Mesendoderm (in vitro differentiated cells): ENCODE results near the gene DPCD. TPM values are rescaled to one million over a fixed set of nuclear protein-coding genes. Genes with fewer than 3 reads are reported as not detected.

Source experiments
- DNase-seq: peaks from one replicate; pipeline ENCODE4 v3.0.0; 2013
- H2AK5ac ChIP-seq: 2 replicates; pipeline ENCODE4 v1.6.1; 2013; ENCODE audit warnings: low read length, inconsistent platforms
- H2BK120ac ChIP-seq: 2 replicates; pipeline ENCODE4 v1.6.1; 2013; ENCODE audit warnings: low read depth, mild to moderate bottlenecking, low read length, moderate library complexity, mixed read lengths
- H2BK15ac ChIP-seq: replicated peaks from 2 replicates; pipeline ENCODE4 v1.6.1; 2013; ENCODE audit warnings: low read depth, mild to moderate bottlenecking, moderate library complexity
- H2BK5ac ChIP-seq: 2 replicates; pipeline ENCODE4 v1.6.1; 2013; ENCODE audit warnings: low read length, inconsistent platforms
- H3K18ac ChIP-seq: 2 replicates; pipeline ENCODE4 v1.6.1; 2013; ENCODE audit warnings: mild to moderate bottlenecking, low read length, mixed read lengths
- H3K23ac ChIP-seq: one replicate; pipeline ENCODE4 v1.6.1; 2013; ENCODE audit warnings: low read length
- H3K27ac ChIP-seq: 2 replicates; pipeline ENCODE4 v1.5.1; 2013; ENCODE audit warnings: low read depth, mild to moderate bottlenecking, inconsistent platforms, low read length, moderate library complexity
- H3K27me3 ChIP-seq: 2 replicates; pipeline ENCODE4 v1.6.1; 2013; ENCODE audit warnings: low read length, control low read depth, mild to moderate bottlenecking, inconsistent platforms; ENCODE audit not compliant: insufficient read depth, poor library complexity
- H3K36me3 ChIP-seq: 2 replicates; pipeline ENCODE4 v1.6.1; 2013; ENCODE audit warnings: low read length, inconsistent platforms; ENCODE audit not compliant: control insufficient read depth, insufficient read depth
- H3K4ac ChIP-seq: one replicate; pipeline ENCODE4 v1.6.1; 2013; ENCODE audit warnings: low read depth, mild to moderate bottlenecking, low read length, moderate library complexity
- H3K4me1 ChIP-seq: 2 replicates; pipeline ENCODE4 v1.6.1; 2013; ENCODE audit warnings: low read depth, low read length, inconsistent platforms; ENCODE audit not compliant: control insufficient read depth
- H3K4me2 ChIP-seq: 2 replicates; pipeline ENCODE4 v1.6.1; 2013; ENCODE audit warnings: low read length
- H3K4me3 ChIP-seq: 2 replicates; pipeline ENCODE4 v1.5.1; 2013; ENCODE audit warnings: mild to moderate bottlenecking, low read length
- H3K56ac ChIP-seq: one replicate; pipeline ENCODE4 v1.6.1; 2013; ENCODE audit warnings: low read length
- H3K79me1 ChIP-seq: 2 replicates; pipeline ENCODE4 v1.6.1; 2013; ENCODE audit warnings: low read length, inconsistent platforms
- H3K79me2 ChIP-seq: 2 replicates; pipeline ENCODE4 v1.6.1; 2013; ENCODE audit warnings: mild to moderate bottlenecking, low read length; ENCODE audit not compliant: control insufficient read depth, insufficient read depth
- H3K9ac ChIP-seq: 2 replicates; pipeline ENCODE4 v1.6.1; 2013; ENCODE audit warnings: low read length, inconsistent platforms
- H4K5ac ChIP-seq: one replicate; pipeline ENCODE4 v1.6.1; 2013; ENCODE audit warnings: low read length
- H4K8ac ChIP-seq: one replicate; pipeline ENCODE4 v1.6.1; 2013; ENCODE audit warnings: low read depth, mild to moderate bottlenecking, control low read depth, low read length, moderate library complexity
- WGBS: extraction: QIAGEN DNeasy Blood & Tissue Kit; methylation state at CpG from one replicate; pipeline ENCODE4 v1.1.7; 2013; ENCODE audit warnings: low lambda C conversion rate, missing lambda C conversion rate; ENCODE audit not compliant: insufficient coverage; ENCODE audit errors: extremely low coverage; 5-methylcytosine and 5-hydroxymethylcytosine counted together
- polyA plus RNA-seq, 2 experiments: library from polyadenylated mRNA; stranded (reverse); fragments of 200-250 nt; gene quantifications; one replicate each; pipeline ENCODE4 v1.2.3, GENCODE V29; 2013

The DPCD gene
- 29.5 TPM for polyA plus RNA-seq (2013, experiment 1 of 2)
- 27.4 TPM for polyA plus RNA-seq (2013, experiment 2 of 2)

DNA sequence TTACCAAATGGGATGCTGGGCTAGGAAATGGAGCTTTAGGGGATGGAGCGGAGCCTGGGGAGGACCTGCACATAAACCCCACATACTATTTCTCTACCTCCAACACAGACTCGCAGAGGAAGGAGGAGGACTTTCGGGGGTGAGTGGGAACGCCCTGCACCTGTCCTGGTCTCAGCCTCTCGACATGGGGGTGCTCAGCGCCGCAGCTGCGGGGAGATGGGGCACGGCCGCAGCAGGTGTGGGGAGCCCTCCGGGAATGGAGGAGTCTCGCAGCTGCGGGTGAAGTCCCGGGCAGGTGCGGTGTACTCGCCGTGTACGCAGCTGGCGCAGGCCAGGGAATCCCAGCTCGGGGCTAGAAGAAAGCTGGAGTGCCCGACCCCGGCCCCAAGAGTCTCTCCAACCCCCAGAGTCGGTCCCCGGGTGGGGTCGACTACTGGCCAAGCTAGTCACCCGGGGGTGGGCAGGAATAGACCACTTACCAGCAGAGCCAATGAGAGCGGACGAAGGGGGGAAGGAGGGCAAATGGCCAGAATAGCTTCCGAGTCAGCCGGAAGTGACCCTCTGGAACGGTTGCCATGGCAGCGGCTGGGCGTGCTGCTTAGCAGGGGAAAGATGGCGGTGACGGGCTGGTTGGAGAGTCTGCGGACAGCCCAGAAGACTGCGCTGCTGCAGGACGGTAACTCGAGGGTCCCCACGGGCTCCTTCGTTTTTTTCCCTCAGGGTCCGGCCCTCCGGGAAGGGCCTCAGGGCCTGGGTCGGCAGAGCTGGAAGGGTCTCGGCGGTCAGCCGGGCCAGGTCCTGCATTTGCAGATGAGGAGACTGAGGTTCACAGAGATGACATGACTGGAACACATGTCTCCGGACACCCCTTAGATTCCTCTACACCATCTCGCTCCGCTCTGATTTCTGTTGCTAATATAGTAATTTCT is at the start of gene DPCD, which contains the start of gene POLL:
Gene DPCD, plus strand, starts transcription at position 597 of the 929 bp plus-strand sequence. Its CDS starts 16 bp downstream, at position 613.
Gene POLL, minus strand, starts transcription at position 533 of the 929 bp plus-strand sequence. CDS start 897 bp downstream, outside the sequence.
- Histone ChIP-seq H3K18ac (peak within 1 kb of the TSS; percentile 35), H3K79me1 (peaks cover 7% of the 10 kb centered on the region), H2AK5ac (no peak within 1 kb of the TSS), H3K23ac (peak within 1 kb of the TSS; percentile 72), H4K5ac (no peak within 1 kb of the TSS), H2BK15ac (no peak within 1 kb of the TSS), H3K9ac (peak within 1 kb of the TSS; percentile 91), H3K4me1 (peaks cover 6% of the 10 kb centered on the region), H2BK120ac (no peak within 1 kb of the TSS), H3K4me3 (peak within 1 kb of the TSS; percentile 90), H3K56ac (peak within 1 kb of the TSS; percentile 96), H3K27ac (no peak within 1 kb of the TSS), H4K8ac (peak within 1 kb of the TSS; percentile 1), H3K27me3 (no peaks in the 10 kb centered on the region), H3K4ac (peak within 1 kb of the TSS; percentile 44), H3K79me2 (peaks cover 4% of the 10 kb centered on the region), H2BK5ac (peak within 1 kb of the TSS; percentile 13), H3K36me3 (no peaks in the 10 kb centered on the region), H3K4me2 (peak within 1 kb of the TSS; percentile 90)
- WGBS: no CpG with 5 or more reads among the region's 50 CpGs
- peak; percentile 97 for DNase-seq

- H3K4me2 ChIP-seq: no peak overlapping the region
- no peaks in the 10 kb centered on the region for H3K36me3 ChIP-seq
- H3K4me1 ChIP-seq: no peaks in the 10 kb centered on the region
- DNase-seq: no peak
- H3K18ac ChIP-seq: no peak overlapping the region
- H3K23ac ChIP-seq: no peak overlapping the region
- no CpG with 5 or more reads among the region's 2 CpGs for WGBS
- H3K4ac ChIP-seq: no peak overlapping the region
- no peak overlapping the region for H4K8ac ChIP-seq
- no peak overlapping the region for H4K5ac ChIP-seq
- H3K27me3 ChIP-seq: no peaks in the 10 kb centered on the region
- H2BK120ac ChIP-seq: no peak overlapping the region
- no peak overlapping the region for H2BK15ac ChIP-seq
- no peak overlapping the region for H3K27ac ChIP-seq
- H3K9ac ChIP-seq: no peak overlapping the region
- no peak overlapping the region for H2AK5ac ChIP-seq
- H3K56ac ChIP-seq: no peak overlapping the region
- H3K79me2 ChIP-seq: no peaks in the 10 kb centered on the region
- no peaks in the 10 kb centered on the region for H3K79me1 ChIP-seq
- no peak overlapping the region for H2BK5ac ChIP-seq
- H3K4me3 ChIP-seq: no peak overlapping the region
Observed at GRCh38 chr10:101538446-101538845, 49.7 kb upstream of the DPCD start.

DNA sequence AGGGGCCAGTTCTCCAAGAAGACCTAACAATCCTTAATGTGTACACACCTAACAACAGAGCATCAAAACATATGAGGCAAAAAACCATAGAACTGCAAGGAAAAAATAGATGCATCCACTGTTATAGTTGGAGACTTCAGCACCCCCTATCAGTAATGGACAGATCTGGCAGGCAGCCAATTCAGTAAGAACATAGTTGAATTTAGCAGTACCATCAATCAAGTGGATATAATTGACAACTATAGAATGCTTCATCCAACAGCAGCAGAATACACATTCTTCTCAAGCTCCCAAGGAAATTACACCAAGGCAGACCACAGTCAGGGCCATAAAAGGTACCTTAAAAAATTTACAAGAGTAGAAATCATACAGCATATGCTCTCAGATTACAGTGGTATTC is 42.2 kb upstream of the DPCD start:
- no peak overlapping the region for H3K4me2 ChIP-seq
- no peak overlapping the region for H4K8ac ChIP-seq
- no peak overlapping the region for H3K56ac ChIP-seq
- DNase-seq: no peak
- H3K9ac ChIP-seq: no peak overlapping the region
- no peaks in the 10 kb centered on the region for H3K4me1 ChIP-seq
- no peak overlapping the region for H2BK5ac ChIP-seq
- H2AK5ac ChIP-seq: no peak overlapping the region
- H3K79me1 ChIP-seq: no peaks in the 10 kb centered on the region
- H3K36me3 ChIP-seq: no peaks in the 10 kb centered on the region
- H3K27me3 ChIP-seq: no peaks in the 10 kb centered on the region
- no peak overlapping the region for H3K4me3 ChIP-seq
- no peak overlapping the region for H3K4ac ChIP-seq
- no peak overlapping the region for H2BK120ac ChIP-seq
- H3K79me2 ChIP-seq: no peaks in the 10 kb centered on the region
- no peak overlapping the region for H3K23ac ChIP-seq
- no peak overlapping the region for H4K5ac ChIP-seq
- no peak overlapping the region for H3K18ac ChIP-seq
- no peak overlapping the region for H2BK15ac ChIP-seq
- H3K27ac ChIP-seq: no peak overlapping the region

DNA sequence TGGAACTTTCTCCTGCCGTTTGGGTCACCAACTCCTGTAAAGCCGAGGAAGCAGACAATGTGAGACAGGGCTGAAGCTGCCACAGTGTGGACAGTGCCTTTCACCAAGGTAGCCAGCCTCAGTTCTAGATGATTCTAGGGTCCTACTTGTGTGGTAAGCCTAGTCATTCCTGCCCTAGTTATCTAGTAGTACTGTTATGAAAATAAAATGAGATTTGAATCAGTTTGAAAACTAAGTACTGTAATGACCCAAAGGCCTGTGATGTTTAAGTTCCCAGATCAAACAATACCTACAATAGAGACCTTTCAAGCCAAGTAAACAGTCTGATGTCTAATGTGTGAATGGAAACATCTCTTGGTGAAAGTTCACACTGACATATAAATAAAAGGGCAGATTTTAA is 37.2 kb upstream of the DPCD start:
- Histone ChIP-seq H3K4me2 (no peak overlapping the region), H3K79me1 (no peaks in the 10 kb centered on the region), H3K27me3 (no peaks in the 10 kb centered on the region), H3K27ac (no peak overlapping the region), H4K5ac (no peak overlapping the region), H3K9ac (no peak overlapping the region), H3K4ac (no peak overlapping the region), H3K4me3 (no peak overlapping the region), H3K4me1 (no peaks in the 10 kb centered on the region), H2BK15ac (no peak overlapping the region), H2BK5ac (no peak overlapping the region), H3K18ac (no peak overlapping the region), H3K56ac (no peak overlapping the region), H2AK5ac (no peak overlapping the region), H2BK120ac (no peak overlapping the region), H3K79me2 (no peaks in the 10 kb centered on the region), H3K23ac (no peak overlapping the region), H4K8ac (no peak overlapping the region), H3K36me3 (no peaks in the 10 kb centered on the region)
- DNase-seq: no peak
- no CpG with 5 or more reads among the region's 2 CpGs for WGBS

DNA sequence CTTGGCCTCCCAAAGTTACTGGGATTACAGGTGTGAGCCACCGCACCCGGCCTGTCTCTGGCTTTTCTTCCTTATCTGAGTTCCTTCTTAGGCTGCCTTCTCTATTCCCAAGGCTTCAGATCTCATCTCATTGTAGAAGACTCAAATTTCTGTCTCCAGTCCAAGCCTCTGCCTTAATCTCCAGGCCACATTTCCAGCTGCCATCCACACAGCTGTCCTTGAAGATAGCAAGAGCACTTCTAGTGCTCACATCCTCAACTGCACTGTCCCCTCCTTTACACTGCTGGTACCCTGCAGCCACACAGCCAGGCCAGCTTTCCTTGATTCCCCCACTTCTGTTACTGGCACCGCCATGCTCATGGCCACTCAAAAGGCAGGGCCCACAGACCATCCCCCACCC is 35.7 kb upstream of the DPCD start:
- H3K36me3 ChIP-seq: no peaks in the 10 kb centered on the region
- H2AK5ac ChIP-seq: no peak overlapping the region
- no peak overlapping the region for H3K23ac ChIP-seq
- H4K8ac ChIP-seq: no peak overlapping the region
- no peak overlapping the region for H3K27ac ChIP-seq
- H2BK15ac ChIP-seq: no peak overlapping the region
- no peaks in the 10 kb centered on the region for H3K27me3 ChIP-seq
- H4K5ac ChIP-seq: no peak overlapping the region
- no peak overlapping the region for H3K18ac ChIP-seq
- no peak overlapping the region for H3K56ac ChIP-seq
- no peak overlapping the region for H3K4me3 ChIP-seq
- no peak overlapping the region for H3K4ac ChIP-seq
- no peak overlapping the region for H3K4me2 ChIP-seq
- WGBS: no CpG with 5 or more reads among the region's 3 CpGs
- no peaks in the 10 kb centered on the region for H3K79me1 ChIP-seq
- DNase-seq: no peak
- H3K9ac ChIP-seq: no peak overlapping the region
- no peaks in the 10 kb centered on the region for H3K79me2 ChIP-seq
- H3K4me1 ChIP-seq: no peaks in the 10 kb centered on the region
- no peak overlapping the region for H2BK120ac ChIP-seq
- H2BK5ac ChIP-seq: no peak overlapping the region
